Suppressor macrophage treated with lipopolysaccharide for 4 hours (primary cell): Measurements from ENCODE around the gene CCNB2.

Source experiments
- DNase-seq: peaks from one replicate; pipeline ENCODE4 v3.0.0-alpha.2; 2020

Gene CCNB2

DNA sequence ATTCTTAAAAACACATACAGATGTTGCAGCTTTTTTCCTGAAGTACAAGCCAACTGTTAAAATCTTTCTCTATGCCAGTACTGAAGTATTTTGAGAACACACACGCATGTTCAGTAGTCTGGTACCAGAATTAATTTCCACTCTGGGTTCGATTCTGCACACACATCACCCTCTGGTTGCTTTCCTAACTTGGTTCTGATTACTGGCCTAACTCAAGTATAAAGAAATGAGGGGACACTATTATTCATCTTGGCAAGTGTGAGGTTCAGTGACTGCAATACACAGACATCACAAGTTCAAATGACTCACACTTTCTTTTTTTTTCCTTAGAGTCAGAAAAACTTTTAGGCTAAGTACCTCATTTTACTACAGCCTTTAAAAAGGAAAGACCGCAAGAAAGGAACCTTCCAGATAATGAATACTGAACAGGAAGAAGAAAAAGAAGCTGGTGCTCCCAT, 64.3 kb downstream of the CCNB2 start:
- DNase-seq: peak; percentile 89

DNA sequence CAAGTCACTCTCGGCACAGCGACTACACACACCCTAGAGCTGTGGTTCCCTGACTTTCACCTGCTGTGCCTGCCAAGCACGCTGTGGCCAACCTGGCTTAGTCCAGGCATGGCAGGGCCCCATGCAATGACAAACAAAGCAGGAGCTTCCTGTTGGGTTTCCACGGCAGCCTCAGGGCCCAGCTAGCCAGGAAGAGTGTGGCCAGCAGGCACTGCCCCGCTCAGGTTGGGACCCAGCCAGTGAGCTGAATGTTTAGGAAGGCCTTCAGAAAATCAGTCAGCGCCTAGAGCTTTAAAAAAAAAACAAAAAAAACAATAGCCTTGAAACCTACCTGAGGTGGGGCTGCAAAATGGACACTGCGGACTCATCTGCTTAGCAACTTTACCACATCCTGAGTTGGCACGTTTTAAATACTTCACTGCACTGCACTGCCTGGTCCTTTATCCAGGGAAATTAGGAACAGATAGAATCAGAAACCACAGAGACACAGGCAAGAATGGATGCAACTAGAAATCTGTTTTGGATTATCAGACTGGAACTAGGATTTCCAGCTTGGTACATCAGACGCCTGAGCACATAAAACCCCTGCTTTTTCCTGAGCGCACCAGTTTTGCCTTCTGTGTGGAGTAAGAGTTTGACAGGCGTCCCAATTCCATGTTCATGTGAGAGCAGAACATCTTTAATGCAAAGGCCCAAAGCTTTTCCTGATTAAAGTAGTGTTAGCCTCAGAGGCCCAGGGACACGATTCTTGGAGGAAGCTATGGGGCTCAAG, 65.5 kb downstream of the CCNB2 start:
- no peak for DNase-seq

DNA sequence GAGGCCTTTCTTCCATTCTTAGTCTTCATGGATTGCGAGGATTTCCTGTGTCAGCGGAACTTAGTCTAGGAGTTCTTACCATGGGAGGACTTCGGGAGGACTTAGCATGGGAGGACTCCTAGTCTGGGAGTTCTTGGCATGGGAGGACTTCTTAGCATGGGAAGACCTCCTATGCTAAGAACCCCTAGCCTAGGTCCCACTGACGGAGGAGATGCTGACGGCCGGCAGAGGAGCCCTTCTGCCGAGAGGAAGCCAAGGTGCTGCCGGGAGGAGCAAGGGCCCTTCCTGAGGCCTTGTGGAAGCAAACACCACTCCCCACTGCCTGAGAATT, 66.1 kb downstream of the CCNB2 start:
- DNase-seq: no peak

DNA sequence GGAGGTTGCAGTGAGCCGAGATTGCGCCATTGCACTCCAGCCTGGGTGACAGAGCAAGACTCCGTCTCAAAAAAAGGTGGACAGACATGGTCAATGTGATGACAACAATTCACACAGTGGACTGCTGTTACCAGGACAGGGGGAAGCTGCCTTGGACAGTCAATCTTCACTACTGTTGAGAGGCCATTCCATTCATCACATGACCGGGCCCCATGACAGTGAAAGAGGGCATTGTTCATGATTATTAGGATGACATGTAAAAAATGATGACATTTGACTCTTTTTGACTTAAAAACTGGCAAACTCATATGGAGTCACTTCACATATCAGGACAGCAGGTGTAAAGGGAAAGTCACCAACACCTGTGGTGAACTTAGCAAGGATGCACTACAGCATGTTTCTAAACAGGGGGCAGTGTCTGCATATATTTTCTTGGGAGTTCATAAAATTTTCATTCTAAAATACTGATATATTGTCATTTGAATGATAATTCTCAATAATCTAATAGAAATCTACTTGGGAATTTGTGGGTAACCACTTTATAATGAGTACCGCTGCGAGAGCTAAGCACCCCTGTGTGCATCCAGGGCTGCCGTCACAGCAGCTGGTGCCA, 67.4 kb downstream of the CCNB2 start:
- no peak for DNase-seq

DNA sequence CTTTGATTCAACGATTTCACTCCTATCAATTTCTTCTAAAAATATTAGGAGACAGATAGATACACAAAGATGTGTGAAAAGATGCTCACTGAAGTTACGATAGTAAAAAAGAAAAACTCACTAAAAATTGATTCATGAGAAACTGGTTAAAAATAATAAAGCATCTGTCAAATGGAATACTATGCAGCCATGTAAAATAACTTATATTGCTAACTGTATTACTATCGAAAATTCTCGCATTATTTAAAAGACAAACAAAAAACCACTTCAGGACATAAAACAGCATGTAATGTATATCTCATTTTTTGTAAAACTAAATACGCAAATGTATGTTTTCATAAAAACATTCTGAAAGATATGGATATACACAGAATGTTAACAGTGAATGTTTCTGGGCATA, 68.2 kb downstream of the CCNB2 start:
- DNase-seq: no peak

DNA sequence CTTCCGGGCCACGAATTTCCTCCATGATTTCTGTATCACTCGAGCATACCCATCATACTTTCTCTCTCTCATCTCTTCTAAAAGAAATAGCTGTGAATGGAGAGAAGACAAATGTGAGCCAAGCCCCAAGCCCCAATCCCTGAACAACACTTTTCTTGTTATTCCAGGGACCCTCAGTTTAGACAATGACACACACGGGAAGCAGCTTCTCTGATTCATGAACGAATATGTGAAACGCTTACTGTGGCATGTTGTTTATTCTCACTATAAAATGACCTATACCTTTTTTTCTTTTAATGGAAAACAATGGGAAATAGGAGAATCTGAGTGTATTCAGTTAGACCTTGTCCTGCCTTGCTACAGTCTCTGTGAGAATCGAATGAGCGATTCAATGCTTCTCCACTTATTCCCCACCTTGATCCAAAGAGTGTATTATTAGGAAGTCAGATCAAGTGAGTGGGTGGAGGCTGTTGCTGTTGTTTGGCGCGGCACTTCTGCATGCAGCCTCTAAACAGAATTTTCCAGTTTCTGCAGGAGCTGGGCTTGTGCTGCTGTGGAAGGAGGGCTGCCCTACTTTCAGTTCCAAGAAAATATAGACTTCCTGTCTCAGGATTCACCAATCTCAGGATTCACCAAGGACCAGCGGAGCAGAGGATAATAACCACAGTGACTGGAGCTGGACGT, 69.3 kb downstream of the CCNB2 start:
- no peak for DNase-seq
